Gastroesophageal sphincter (tissue), 3 donors: ENCODE measurements around the gene TPGS2.

Experiments used
- EP300 ChIP-seq: sonication (generic); formaldehyde crosslinking; IDR thresholded peaks from one replicate; pipeline ENCODE4 v1.6.1; 2017; ENCODE audit warnings: antibody characterized with exemption, mild to moderate bottlenecking
- TF ChIP-seq, protein P1 (sequence below), 4 experiments: fragments of 200-600 bp in 2 of 4; fragments of 450-650 bp in 2 of 4; sonication (generic) in 1 of 4; IDR thresholded peaks; one replicate each; pipeline ENCODE4 v1.5.1; 2017 to 2019; ENCODE audit warnings: antibody characterized with exemption in 4 of 4, mild to moderate bottlenecking in 2 of 4, moderate library complexity in 2 of 4

DNA sequence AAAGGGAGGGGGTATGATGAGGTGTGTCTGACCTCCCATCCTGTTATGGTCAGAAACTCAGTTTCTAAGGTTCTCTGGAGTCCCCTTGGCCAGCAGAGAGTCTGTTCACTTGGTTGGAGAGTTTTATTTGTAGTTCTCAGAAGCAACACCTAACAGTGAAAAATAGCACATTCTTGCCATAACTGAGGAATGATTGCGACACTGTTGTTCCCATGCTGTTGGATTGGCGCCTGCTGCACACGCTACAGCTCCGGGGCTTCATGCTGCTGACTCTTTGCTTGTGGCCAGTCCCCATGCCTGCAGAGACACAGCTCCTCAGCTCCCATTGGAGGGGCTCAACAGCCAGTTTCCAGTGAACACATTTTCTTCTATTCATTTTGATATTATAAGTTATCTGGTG is 42.1 kb downstream of the TPGS2 start:
- TF ChIP-seq, protein P1, sequence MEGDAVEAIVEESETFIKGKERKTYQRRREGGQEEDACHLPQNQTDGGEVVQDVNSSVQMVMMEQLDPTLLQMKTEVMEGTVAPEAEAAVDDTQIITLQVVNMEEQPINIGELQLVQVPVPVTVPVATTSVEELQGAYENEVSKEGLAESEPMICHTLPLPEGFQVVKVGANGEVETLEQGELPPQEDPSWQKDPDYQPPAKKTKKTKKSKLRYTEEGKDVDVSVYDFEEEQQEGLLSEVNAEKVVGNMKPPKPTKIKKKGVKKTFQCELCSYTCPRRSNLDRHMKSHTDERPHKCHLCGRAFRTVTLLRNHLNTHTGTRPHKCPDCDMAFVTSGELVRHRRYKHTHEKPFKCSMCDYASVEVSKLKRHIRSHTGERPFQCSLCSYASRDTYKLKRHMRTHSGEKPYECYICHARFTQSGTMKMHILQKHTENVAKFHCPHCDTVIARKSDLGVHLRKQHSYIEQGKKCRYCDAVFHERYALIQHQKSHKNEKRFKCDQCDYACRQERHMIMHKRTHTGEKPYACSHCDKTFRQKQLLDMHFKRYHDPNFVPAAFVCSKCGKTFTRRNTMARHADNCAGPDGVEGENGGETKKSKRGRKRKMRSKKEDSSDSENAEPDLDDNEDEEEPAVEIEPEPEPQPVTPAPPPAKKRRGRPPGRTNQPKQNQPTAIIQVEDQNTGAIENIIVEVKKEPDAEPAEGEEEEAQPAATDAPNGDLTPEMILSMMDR (IDR thresholded peaks at IDR 0.05): no peak
- no peak for TF ChIP-seq EP300
